ENCODE data around the gene ATXN7.

ATXN7 gene

GRCh38 chr3:63863150-63864007, at the start of gene ATXN7, which contains the start of gene THOC7:
TSS of gene ATXN7 (plus strand) at chr3:63863867. CDS start at chr3:63912599, 48,732 bp downstream.
TSS of gene THOC7 (minus strand) at chr3:63863805. CDS start at chr3:63863790, 15 bp downstream.
- peak; percentile 32 for DNase-seq (ENCODE audit: low read depth)

GRCh38 chr3:63814237-63814636, 49.4 kb upstream of the ATXN7 start:
- DNase-seq (ENCODE audit: low read depth), result no peak

- DNase-seq (ENCODE audit: low read depth), result no peak
Observed at GRCh38 chr3:63817225-63817624, 46.4 kb upstream of the ATXN7 start.

GRCh38 chr3:63818282-63819150, 45.2 kb upstream of the ATXN7 start:
- peak; percentile 53 for DNase-seq (ENCODE audit: low read depth)

GRCh38 chr3:63819151-63819398, 44.6 kb upstream of the ATXN7 start, which contains the start of gene C3orf49:
TSS of gene C3orf49 (plus strand) at chr3:63819299. CDS start at chr3:63819472, 173 bp downstream.
- DNase-seq (ENCODE audit: low read depth), result no peak

GRCh38 chr3:63824309-63824708, 39.4 kb upstream of the ATXN7 start:
- DNase-seq (ENCODE audit: low read depth), result no peak

GRCh38 chr3:63830526-63830925, 33.1 kb upstream of the ATXN7 start:
- no peak for DNase-seq (ENCODE audit: low read depth)

- no peak for DNase-seq (ENCODE audit: low read depth)
Observed at GRCh38 chr3:63832395-63832794, 31.3 kb upstream of the ATXN7 start.

GRCh38 chr3:63841704-63842103, 22.0 kb upstream of the ATXN7 start:
- no peak for DNase-seq (ENCODE audit: low read depth)

GRCh38 chr3:63842127-63842526, 21.5 kb upstream of the ATXN7 start:
- no peak for DNase-seq (ENCODE audit: low read depth)

- no peak for DNase-seq (ENCODE audit: low read depth)
Observed at GRCh38 chr3:63845215-63845614, 18.5 kb upstream of the ATXN7 start.

GRCh38 chr3:63847718-63848450, 15.8 kb upstream of the ATXN7 start:
- DNase-seq (ENCODE audit: low read depth), result no peak

- DNase-seq (ENCODE audit: low read depth), result no peak
Observed at GRCh38 chr3:63849175-63849574, 14.5 kb upstream of the ATXN7 start.

- DNase-seq (ENCODE audit: low read depth), result no peak
Observed at GRCh38 chr3:63851287-63851686, 12.4 kb upstream of the ATXN7 start.

GRCh38 chr3:63853106-63853505, 10.6 kb upstream of the ATXN7 start:
- no peak for DNase-seq (ENCODE audit: low read depth)

- DNase-seq (ENCODE audit: low read depth), result no peak
Observed at GRCh38 chr3:63855333-63855940, 8.2 kb upstream of the ATXN7 start.

GRCh38 chr3:63857311-63857710, 6.4 kb upstream of the ATXN7 start:
- DNase-seq (ENCODE audit: low read depth), result no peak

- no peak for DNase-seq (ENCODE audit: low read depth)
Observed at GRCh38 chr3:63860776-63861175, 2.9 kb upstream of the ATXN7 start.

GRCh38 chr3:63861306-63861705, 2.4 kb upstream of the ATXN7 start:
- no peak for DNase-seq (ENCODE audit: low read depth)

- DNase-seq (ENCODE audit: low read depth), result no peak
Observed at GRCh38 chr3:63862804-63863149, 890 bp upstream of the ATXN7 start.

GRCh38 chr3:63864008-63864964, 619 bp downstream of the ATXN7 start:
- no peak for DNase-seq (ENCODE audit: low read depth)
